PC-3 (cell line): ENCODE results near the gene LMNA.

Experiments
- CTCF ChIP-seq: fragments of 300-600 bp; sonication (generic); conservative IDR thresholded peaks from 2 replicates; pipeline ENCODE4 v1.5.1; 2017; ENCODE audit warnings: antibody characterized with exemption, low read depth, mild to moderate bottlenecking, low read length
- EZH2 ChIP-seq: fragments of 300-600 bp; sonication (generic); IDR thresholded peaks from one replicate; pipeline ENCODE4 v1.6.1; 2017; ENCODE audit warnings: antibody characterized with exemption, mild to moderate bottlenecking, low read length; ENCODE audit not compliant: unreplicated experiment
- EZH2phosphoT487 ChIP-seq: fragments of 300-600 bp; sonication (generic); IDR thresholded peaks from 2 replicates; pipeline ENCODE4 v1.6.1; 2018; ENCODE audit warnings: mild to moderate bottlenecking, antibody characterized with exemption, low read length, borderline replicate concordance

- no peak for TF ChIP-seq CTCF
- TF ChIP-seq EZH2 = no peak
- TF ChIP-seq EZH2phosphoT487 = no peak
These were observed 9.4 kb upstream of the LMNA start for GRCh38 chr1:156104861-156105832.
